ENCODE measurements around the gene GDPD4. TPM values are rescaled to one million over a fixed set of nuclear protein-coding genes. Genes with fewer than 3 reads are reported as not detected.

Gene GDPD4
- total RNA-seq, 1 experiment from 2014 or later = not detected

DNA sequence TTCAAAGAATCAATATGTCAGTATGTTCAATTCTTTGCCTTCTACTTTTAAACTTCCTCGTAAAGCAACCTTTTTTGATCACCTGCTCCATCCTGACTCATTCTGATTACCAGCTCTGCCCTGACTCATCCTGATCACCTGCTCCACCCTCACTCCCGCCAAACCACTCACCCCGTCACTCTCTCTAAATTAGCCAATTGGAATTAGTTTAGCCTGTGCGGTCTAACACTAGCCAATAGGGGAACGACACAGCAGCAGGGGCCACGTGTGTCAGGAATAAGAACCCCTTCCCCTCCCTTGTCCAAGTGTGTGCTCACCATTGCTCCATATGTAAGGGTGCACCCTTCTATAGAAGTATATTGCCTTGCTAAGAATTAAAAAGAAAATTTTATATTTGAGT, 1.5 kb downstream of the GDPD4 start:
- peak; percentile 83 for DNase-seq (ENCODE audit: low spot score)

DNA sequence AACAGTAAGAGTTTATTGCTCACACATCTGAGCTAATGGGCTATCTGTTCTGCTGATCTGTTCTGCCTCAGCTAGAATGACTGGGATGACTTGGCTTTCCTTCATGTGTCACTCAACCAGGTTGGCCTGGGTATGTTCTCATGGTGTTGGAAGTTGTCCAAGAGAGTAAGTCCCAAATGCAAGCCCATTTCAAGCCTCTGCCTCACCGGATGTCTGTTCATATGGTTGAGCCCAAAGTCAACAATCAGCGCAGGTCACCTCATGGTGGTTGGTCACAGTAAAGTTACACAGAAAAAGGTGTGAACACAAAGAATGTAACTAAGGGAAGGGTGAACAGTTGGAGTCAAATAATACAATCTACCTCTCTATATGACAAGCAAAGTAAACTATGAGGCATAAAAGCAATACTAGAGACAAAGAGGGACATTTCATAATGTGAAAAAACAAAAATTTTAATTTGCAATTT, 1.9 kb downstream of the GDPD4 start:
- DNase-seq (ENCODE audit: low spot score) = peak; percentile 10

DNA sequence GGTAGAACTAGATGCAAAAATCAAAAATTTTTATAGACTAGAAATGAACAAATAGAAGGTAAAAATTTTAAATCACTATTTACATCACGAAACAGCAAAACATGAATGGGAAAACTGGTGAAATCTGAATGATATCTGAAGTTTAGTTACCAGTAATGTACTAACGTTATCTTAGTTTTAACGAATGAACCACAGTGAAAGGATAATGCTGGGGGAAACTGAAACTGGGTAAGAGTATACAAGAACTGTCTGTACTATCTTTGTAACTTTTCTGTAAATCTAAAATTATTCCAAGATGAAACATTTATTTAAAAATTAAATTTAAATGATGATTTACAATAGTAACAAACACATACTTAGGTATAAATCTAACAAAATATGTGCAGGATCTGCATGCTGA, 7.4 kb downstream of the GDPD4 start:
- no peak for DNase-seq (ENCODE audit: low spot score)

DNA sequence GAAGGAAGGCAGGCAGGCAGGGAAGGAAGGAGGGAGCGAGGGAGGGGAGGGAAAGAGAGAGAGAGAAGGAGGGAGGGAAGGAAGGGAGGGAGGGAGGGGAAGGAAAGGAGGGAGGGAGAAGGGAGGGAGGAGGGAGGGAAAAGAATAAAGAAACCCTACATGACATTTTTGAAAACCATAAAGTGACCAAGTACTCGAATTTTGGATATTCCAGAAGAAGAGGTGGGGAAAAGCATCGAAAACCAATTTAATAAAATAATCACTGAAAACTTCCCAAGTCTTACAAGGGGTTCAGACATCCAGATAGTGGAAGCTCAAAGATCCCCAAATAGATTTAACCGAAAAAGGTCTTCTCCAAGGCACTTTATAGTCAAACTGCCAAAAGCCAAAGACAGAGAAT, 11.7 kb downstream of the GDPD4 start:
- no peak for DNase-seq (ENCODE audit: low spot score)

DNA sequence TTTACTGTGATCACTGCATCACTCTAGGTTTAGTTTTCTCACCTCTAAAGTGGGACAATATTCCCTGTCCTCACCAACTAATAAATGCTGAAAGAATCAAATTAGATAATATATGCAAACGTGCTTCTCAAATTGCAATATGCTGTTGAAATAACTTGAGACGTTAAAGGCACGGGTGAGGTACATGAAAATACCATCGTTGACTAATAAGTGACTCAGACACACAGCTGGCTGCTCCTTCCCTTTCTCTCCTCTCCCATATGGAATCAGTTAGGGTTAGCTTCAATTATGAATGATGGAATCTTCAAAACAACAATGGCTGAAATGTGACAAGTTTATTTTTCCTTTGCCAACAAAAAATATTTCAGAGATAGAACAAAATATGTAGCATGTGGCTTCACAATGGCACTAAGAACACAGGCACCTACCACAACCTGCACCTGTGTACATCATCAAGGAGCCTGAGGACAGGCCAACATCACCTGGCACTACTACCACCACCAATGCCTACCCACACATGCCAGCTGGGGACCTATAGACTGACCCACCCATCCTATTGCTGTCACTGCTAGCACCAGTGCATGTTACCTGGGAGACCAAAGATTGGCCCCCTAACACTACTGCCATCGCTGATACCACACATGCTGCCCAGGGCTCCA, 13.7 kb downstream of the GDPD4 start:
- peak; percentile 69 for DNase-seq (ENCODE audit: low spot score)

DNA sequence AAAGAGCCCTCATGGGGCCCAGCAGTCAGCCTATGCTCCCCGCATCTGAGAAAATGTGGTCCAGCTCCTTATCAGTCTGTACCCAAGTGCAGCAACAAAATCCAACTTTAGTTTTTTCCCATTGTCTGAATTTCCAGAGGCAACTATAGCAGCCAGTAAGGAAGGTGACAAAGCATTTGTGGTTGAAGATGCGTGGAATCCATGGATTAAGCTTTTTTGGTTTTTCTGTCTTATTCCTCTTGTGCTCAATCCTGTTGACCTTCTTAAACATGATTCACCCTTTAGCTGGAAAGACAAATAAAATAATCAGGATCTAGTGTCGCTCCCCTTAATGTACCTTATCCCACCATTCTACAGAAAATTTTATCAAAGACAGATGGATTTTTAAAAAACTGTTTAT, 14.3 kb downstream of the GDPD4 start:
- peak; percentile 4 for DNase-seq (ENCODE audit: low spot score)

DNA sequence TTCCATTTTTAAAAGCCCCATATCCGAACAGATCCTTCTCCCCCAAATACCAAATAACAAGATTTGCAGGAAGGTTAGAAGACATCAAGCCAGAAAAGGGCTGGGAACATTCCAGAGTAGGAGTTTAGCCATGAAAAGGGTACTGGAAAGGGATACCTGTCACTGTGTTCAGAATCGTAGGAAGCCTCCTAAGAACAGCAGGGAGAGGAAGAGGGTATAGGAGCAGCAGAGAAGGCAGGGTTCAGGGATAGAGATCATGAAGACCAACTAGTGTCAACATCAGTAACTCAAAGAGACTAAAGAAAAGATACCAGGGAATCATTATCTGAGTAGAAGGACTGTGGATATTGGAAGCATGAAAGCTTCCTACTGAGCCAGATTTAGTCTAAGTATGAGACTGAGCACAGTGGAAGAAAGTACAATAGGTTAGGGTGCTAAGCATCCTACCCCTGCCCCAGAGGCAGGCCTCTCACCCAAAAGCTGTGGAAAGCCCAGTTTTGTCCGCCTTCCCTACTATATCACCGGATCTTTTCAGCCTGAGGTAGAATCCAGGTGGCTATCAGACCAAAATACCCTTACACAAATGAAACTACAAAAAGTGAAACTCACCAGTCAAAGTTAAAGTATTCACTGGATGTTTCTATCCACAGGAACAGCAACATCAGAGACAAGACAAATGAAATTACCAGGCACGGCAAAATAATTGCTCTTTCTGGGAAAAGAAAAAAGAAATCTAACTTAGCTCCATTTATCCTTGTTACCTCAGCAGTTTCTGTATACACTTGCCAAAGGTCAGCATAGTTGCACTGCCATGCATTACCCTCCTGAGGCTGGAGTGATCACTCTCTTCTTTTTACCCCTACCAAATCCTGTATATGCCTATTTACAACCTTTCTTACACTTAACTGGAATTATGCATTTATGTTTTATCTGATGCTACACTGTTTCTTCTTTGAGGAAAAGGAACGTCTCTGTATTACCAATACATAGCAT, 16.7 kb downstream of the GDPD4 start:
- DNase-seq (ENCODE audit: low spot score) = no peak

DNA sequence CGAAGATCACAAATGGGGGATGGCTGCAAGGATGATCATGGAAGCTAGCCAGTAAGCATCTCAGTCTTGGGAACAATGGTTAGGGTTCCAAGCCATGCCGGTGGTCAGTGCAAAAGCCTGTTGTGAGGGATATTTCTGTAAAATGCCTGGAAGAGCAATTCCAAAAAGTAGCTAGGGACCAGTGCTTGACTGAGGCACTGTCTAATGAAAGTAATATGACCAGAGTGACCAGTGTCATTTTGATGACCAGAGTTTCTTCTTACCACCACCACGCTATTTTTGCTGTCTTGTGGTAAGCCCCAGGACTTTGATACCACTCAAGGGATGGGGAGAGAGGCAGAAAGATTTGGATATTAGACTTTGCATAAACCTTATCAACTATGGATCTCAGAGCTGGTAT, 18.4 kb downstream of the GDPD4 start:
- DNase-seq (ENCODE audit: low spot score) = no peak

DNA sequence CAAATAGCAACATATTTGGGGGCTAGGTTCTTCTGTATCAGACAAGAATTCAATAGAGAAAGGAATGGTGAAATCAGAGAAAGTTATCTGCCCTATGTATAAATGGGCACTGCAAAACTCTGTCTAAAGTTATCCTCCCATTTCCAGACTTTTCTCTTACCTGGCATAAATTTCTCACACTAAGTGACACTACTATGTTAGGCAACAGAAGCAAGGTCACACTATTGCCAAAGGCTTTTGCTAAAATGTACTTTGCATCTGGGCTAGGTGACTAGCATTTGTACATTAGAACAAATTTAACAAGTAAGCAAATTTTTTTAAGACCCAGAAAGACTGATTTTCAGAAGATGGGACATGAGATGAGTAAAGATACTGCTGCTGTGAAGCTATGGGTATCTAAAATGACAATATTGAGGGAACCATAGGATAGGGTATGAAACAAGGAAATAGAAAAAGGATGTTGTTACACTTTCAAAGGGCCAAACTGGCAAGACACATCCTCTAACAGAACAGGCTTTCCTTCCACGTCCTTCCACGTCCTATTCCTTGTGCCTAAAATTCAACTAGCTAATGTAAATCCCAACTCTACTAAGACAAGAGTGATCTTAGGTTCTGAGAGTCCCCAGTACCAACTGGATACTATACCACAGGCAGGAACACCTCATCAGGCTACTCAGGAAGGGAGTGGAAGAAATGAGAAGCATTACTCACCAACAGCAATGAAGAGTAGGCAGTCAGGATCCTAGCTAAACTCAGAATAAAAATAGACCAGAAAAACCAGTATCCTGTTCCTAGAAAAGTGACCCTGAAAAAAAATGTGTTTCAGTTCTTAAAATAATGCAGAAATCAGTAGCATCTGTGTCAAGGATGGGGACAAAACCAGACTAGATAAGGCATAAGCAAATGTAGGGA, 22.6 kb downstream of the GDPD4 start:
- DNase-seq (ENCODE audit: low spot score) = peak; percentile 31

DNA sequence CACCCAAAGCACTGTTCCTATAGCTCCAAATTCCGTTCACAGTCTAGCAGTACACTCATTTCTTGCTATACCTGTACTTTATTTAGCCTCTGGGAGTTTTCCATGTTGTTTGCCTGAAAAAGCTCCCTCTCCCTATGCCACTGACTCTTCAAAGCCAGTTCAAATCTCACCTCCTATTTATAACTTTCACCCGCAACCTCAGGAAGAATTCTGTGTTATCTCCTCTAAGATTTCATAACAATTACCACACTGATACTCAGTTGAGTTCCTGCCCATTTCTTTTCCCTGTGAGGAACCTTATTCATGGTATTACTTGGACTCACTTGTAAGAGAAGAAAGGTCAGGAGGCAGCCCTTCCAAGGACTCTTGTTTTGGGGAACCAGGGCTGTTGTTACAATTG, 25.2 kb downstream of the GDPD4 start:
- no peak for DNase-seq (ENCODE audit: low spot score)

DNA sequence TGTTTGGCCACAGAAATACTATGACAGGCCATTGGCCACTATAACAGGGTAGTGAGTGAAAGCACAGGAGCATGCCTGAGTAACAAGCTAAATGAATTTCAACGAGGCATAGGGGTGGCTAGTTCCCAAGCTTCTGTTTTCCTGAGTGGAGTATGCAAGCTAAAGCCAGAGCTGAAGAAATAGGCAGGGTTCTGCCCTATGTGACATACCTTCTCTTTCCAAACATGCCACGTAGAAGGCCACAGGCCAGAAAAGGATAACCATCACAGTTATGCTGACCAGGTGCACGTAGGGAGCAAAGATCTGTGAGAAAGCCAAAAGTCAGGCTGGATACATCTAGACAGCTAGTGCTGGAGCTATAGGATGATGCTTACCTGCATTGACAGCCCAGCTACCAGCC, 30.6 kb downstream of the GDPD4 start:
- no peak for DNase-seq (ENCODE audit: low spot score)

DNA sequence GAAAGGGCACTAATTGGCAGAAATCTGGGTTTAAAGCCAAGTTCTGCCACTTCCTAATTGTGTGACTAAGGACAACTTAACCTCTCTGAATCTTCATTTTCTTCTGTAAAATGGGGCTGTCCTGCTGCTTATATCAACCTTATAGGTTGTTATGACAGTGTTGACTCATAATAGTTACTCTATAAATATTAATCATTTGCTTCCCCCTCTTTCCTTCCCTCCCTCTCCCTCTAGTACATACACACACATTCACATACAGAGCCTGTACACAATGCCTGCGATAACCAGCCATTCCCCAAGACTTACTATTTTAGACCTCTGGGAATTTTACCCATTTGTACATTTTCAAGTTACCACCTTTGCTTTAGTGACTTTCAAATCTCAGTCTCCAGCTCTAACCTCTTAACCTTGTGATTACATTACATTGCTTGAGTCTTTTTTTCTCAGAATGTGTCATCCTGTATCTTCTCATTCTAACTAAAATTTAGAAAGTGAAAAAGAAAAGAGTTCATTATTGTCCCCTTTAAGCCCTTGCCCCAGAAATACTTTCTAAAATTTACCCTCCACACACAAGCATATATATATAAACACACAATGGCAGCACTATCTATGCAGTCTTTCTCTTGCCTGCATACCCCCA, 31.9 kb downstream of the GDPD4 start:
- DNase-seq (ENCODE audit: low spot score) = no peak

DNA sequence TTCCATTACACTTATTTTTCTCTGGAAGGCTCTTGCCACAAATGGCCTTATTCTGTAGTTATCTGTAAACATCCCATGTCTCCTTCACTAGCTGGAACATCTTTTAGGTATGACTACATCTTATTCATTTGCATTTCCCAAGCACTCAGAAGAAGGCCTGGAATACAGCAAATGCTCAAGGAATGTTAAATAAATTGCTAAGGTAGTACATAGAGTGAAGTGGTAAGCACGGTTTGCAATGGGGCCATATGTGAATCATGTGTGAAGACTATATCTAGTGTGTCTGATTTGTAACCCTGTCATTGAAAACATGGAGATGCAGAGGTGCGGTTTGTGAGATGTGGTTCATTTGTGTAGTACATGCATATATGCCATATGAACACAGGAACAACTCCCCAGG, 33.5 kb downstream of the GDPD4 start:
- no peak for DNase-seq (ENCODE audit: low spot score)

DNA sequence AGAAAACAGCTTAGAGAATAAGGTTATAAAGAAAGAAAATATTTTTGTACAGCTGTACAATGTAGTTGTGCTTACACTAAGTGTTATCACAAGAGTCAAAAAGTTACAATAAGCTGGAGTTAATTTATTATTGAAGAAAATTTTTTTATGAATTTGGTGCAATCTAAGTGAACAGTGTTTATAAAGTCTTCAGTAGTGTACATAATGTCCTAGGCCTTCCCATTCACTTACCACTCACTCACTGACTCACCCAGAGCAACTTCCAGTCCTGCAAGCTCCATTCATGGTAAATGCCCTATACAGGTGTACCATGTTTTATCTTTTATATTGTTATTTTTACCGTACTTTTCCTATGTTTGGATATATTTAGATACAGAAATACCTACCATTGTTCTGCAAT, 34.7 kb downstream of the GDPD4 start:
- no peak for DNase-seq (ENCODE audit: low spot score)

DNA sequence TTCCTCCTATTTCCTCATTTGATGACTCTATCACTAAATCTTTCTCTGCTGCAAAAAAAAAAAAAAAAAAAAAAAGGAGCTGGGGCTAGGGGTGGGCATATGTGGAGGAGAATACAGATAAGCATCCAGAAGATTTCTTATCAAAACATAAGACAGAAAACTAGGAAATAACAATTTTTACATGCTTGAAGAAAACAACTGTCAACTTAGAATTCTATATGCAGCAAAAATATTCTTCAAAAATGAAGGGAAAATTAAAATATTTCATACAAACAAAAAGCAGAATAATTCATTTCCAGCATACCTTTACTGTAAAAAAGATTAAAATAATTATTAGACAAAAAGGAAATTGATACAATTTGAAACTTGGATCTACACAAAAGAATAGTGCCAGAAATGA, 38.7 kb downstream of the GDPD4 start:
- DNase-seq (ENCODE audit: low spot score) = no peak

DNA sequence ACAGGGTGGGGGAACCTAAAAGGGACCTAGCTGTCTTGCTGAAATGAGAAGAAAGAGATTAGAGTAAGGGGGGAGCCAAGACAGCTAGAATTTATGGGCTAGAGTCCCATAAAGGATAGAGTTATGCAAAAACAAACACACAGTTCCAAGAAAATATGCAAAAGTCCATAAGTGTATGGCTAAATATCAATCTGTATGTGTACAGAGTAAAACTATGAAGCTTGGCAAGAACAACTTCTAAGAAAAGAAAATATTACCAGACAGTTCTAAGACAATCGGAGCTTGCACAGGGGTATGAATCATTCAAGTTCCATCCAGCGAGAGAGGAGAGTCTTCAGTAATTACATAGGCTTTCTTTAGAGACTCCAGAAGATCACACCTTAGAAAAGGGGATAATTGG, 41.8 kb downstream of the GDPD4 start:
- no peak for DNase-seq (ENCODE audit: low spot score)

DNA sequence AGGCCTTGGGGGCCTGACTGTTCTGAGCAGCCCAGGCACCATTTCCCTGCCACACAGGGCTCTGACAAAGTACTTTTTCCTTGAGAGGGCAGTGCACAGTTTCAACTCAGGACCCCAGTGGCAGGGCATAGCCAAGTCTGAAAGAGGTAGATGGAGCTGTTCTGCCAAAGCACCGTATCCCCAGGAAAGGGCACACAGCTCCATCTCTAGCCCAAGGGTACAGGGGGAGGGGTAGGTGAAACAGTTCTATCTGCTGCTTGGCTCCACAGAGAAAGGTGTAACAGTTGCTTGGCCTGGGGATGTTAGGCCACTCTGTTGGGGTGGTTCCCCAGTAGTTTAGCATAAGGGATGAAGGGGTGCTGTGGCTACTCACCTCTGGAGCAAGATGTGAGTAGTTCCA, 47.8 kb downstream of the GDPD4 start:
- DNase-seq (ENCODE audit: low spot score) = no peak

DNA sequence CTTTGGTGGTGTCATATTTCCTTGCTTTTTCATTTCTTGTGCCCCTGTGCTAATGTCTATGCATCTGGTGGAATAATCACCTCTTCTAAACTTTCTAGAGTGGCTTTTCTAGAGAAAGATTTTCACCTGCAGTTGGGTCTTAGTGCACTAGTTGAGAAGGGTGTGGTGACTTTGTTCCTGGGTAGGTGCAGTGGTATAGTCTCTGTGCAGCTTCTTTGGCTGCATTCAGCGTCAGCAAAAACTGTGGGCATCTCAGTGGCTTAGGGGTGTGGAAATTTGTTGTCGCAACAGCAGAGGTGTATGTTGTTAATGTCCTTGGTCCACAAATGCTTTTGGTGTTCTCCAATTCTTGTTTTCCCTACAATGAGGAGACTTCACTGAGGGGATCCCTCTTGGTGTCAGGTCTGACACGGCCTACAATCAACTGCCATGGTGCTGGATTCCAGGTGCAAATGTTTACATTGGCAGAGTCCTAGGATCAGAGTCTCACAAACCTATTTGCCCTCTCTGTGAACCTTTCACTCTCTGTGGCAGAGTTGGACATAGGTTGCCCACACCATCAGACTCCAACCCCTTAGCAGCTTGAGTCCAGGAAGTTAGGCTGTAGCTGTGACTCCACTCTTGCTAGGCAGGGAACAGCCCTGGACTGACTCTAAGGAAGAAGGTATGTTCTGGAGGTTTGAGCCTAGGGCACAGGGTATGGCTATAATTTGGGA, 48.8 kb downstream of the GDPD4 start:
- no peak for DNase-seq (ENCODE audit: low spot score)

DNA sequence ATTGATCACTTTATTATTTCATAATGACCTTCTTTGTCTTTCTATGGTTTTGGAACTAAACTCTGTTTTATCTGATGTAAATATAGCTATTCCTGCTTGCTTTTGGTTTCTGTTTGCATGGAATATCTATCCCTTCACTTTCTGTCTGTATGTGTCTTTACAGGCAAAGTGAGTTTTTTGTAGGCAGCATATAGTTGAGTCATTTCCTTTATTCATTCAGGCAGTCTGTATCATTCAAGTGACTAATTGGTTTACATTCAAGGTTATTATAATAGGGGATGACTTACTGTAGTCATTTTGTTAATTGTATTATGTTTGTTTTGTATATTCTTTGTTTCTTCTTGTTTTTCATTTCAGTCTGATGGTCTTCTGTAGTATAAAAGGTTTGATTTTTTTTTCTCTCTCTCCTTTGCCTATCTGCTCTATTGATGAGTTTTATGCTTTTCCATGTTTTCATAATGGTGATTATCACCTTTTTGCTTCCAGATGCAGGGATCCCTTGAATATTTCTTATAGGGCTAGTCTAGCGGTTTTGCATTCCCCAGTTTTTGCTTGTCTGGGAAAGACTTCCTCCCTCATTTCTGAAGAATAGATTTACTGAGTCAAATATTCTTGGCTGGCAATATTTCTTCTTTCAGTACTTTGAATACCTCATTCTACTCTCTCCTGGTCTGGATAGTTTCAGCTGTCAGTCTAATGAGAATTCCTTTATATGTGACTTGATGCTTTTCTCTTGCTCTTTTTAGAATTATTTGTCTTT, 50.4 kb downstream of the GDPD4 start:
- DNase-seq (ENCODE audit: low spot score) = peak; percentile 64

DNA sequence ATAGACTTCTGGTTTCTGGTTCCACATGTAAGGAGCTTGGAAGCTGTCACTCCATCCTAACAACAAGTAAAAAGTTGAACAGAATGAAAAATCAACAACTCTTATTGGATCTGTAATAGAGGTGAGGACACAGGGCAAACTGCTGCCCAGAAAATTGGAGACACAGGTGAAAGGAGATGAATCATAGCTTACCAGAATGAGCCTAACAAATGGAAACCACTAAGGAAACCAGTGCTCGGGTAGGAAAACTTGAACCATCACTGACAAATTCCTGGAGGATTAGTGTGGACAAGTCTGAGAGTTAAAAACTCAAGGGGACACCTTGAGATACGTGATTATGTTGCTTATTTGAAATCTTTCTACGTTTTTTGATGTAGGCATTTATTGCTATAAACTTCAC, 52.1 kb downstream of the GDPD4 start:
- DNase-seq (ENCODE audit: low spot score) = peak; percentile 51
